OCI-LY1 (cell line): ENCODE results near the gene DIP2A.

Experiments
- EZH2 ChIP-seq: fragments of 200-600 bp; sonication (generic), shearing (Covaris generic); IDR thresholded peaks from 2 replicates; pipeline ENCODE4 v1.8.0; 2017; ENCODE audit warnings: borderline replicate concordance, mixed run types, mild to moderate bottlenecking, antibody characterized with exemption, low read length, moderate library complexity, mixed read lengths
- TF ChIP-seq, protein P1 (sequence below): fragments of 200-600 bp; sonication (generic), shearing (Covaris generic); IDR thresholded peaks from 2 replicates; pipeline ENCODE4 v1.5.1; 2017; ENCODE audit warnings: mild to moderate bottlenecking, antibody characterized with exemption, low read length, moderate library complexity, mixed read lengths

DNA sequence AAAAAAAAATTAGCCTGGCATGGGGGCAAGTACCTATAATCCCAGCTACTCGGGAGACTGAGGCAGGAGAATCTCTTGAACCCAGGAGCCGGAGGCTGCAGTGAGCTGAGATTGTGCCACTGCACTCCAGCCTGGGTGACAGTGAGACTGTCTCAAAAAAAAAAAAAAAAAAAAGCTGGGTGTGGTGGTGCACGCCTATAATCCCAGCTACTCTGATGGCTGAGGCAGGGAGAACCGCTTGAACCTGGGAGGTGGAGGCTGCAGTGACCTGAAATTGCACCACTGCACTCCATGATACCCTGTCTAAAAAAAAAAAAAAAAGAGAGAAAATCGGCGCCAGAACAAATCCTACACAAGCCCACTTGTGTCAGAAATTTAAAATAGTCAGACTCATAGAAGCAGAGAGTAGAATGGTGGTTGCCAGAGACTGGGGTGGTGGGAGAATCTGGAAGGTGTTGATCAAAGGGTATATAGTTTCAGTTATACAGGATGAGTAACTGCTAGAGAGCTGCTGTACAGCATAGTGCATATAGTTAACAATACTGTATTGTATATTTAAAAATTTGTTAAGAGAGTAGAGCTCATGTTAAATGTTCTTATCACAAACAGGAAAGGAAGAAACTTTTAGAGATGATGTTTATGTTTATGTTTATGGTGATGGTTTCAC, 9.6 kb downstream of the DIP2A start:
- TF ChIP-seq, protein P1, sequence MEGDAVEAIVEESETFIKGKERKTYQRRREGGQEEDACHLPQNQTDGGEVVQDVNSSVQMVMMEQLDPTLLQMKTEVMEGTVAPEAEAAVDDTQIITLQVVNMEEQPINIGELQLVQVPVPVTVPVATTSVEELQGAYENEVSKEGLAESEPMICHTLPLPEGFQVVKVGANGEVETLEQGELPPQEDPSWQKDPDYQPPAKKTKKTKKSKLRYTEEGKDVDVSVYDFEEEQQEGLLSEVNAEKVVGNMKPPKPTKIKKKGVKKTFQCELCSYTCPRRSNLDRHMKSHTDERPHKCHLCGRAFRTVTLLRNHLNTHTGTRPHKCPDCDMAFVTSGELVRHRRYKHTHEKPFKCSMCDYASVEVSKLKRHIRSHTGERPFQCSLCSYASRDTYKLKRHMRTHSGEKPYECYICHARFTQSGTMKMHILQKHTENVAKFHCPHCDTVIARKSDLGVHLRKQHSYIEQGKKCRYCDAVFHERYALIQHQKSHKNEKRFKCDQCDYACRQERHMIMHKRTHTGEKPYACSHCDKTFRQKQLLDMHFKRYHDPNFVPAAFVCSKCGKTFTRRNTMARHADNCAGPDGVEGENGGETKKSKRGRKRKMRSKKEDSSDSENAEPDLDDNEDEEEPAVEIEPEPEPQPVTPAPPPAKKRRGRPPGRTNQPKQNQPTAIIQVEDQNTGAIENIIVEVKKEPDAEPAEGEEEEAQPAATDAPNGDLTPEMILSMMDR = no peak
- no peak for TF ChIP-seq EZH2
